ENCODE measurements around the gene ERGIC3.

DNA sequence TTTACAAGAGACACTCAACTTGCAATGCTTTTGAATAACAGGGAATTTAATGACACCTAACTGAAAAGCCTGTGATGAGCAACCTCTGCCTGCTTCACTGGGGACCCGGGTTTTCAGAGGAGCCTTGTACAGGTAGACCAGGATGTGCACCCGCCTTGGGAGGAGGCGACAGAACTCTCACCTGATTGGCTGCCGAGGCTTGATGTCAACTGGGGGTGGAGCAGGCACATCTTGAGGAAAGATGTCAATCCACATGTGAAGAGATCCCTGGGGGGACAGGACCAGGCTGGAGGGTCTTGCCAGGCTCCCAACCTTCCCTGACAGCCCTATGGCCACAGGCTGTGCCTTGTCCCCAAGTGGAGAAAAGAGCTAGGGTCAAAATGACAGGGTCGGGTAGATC is 19.8 kb downstream of the ERGIC3 start:
- no peak for TF ChIP-seq LARP7 (IDR thresholded peaks at IDR 0.05)
- TF ChIP-seq NRF1 (conservative IDR thresholded peaks at IDR 0.05; ENCODE audit: low read depth, low read length) = no peak
- TF ChIP-seq RFX5 (IDR thresholded peaks at IDR 0.05; ENCODE audit: low read depth, low read length) = no peak
- TF ChIP-seq POLR2A (IDR thresholded peaks at IDR 0.05; ENCODE audit: low read depth, low read length) = no peak
- no peak for TF ChIP-seq CBX3 (IDR thresholded peaks at IDR 0.05; ENCODE audit: borderline replicate concordance, low read depth)
- TF ChIP-seq SP1 (IDR thresholded peaks at IDR 0.05; ENCODE audit: low read depth, low read length) = no peak
- TF ChIP-seq HCFC1 (IDR thresholded peaks at IDR 0.05; ENCODE audit: low read length) = no peak
- TF ChIP-seq, protein P1, sequence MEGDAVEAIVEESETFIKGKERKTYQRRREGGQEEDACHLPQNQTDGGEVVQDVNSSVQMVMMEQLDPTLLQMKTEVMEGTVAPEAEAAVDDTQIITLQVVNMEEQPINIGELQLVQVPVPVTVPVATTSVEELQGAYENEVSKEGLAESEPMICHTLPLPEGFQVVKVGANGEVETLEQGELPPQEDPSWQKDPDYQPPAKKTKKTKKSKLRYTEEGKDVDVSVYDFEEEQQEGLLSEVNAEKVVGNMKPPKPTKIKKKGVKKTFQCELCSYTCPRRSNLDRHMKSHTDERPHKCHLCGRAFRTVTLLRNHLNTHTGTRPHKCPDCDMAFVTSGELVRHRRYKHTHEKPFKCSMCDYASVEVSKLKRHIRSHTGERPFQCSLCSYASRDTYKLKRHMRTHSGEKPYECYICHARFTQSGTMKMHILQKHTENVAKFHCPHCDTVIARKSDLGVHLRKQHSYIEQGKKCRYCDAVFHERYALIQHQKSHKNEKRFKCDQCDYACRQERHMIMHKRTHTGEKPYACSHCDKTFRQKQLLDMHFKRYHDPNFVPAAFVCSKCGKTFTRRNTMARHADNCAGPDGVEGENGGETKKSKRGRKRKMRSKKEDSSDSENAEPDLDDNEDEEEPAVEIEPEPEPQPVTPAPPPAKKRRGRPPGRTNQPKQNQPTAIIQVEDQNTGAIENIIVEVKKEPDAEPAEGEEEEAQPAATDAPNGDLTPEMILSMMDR (IDR thresholded peaks at IDR 0.05 in 2 of 3, conservative IDR thresholded peaks at IDR 0.05 in 1 of 3; ENCODE audit: control insufficient read depth in 2 of 3, extremely low read depth in 1 of 3, insufficient read depth in 1 of 3, low read depth in 3 of 3, low read length in 3 of 3) = no peak
- no peak for TF ChIP-seq FOXM1 (IDR thresholded peaks at IDR 0.05; ENCODE audit: low read depth, low read length)
- TF ChIP-seq CREM (IDR thresholded peaks at IDR 0.05; ENCODE audit: low read depth) = no peak
- no peak for TF ChIP-seq TARDBP (IDR thresholded peaks at IDR 0.05; ENCODE audit: borderline replicate concordance)
- no peak for TF ChIP-seq POLR2AphosphoS5 (IDR thresholded peaks at IDR 0.05; ENCODE audit: low read length)
- no peak for TF ChIP-seq MXI1 (IDR thresholded peaks at IDR 0.05; ENCODE audit: low read depth, low read length)

Data from GM12878 (cell line).